ENCODE results near the gene TMEM52B. TPM values are rescaled to one million over a fixed set of nuclear protein-coding genes. Genes with fewer than 3 reads are reported as not detected.

TMEM52B gene
- total RNA-seq, 2 experiments from 2014 or later: not detected

GRCh38 chr12:10238526-10238925, 59.7 kb downstream of the TMEM52B start:
- H3K27ac Mint-ChIP-seq: no peak overlapping the region
- intact Hi-C loops (cut with DNase I, micrococcal nuclease): loop anchor here (5.0 kb wide), 3 partner anchors 94 to 1249 kb away; no protein-coding TSS in a partner anchor

GRCh38 chr12:10241290-10241689, 62.5 kb downstream of the TMEM52B start:
- intact Hi-C loops (cut with DNase I, micrococcal nuclease): no loop called here
- Histone ChIP-seq H3K27ac (ENCODE audit: low read depth in 1 of 2, low read length in 2 of 2) (no peak overlapping the region), H3K4me1 (ENCODE audit: insufficient read depth, low read length) (peaks cover 6% of the 10 kb centered on the region), H3K9me3 (ENCODE audit: control insufficient read depth in 1 of 2, insufficient read depth in 1 of 2, low read length in 2 of 2) (no peaks in the 10 kb centered on the region), H3K4me3 (ENCODE audit: low read length) (no peak overlapping the region), H3K36me3 (ENCODE audit: insufficient read depth, low read length) (no peaks in the 10 kb centered on the region), H3K27me3 (ENCODE audit: control insufficient read depth in 1 of 2, insufficient read depth in 2 of 2, low read length in 2 of 2) (no peaks in the 10 kb centered on the region)
- H3K9me3 Mint-ChIP-seq: no peaks in the 10 kb centered on the region
- ATAC-seq (ENCODE audit: poor library complexity): no peak
- CTCF ChIA-PET: no interaction called here
- H3K27me3 Mint-ChIP-seq: no peaks in the 10 kb centered on the region
- POLR2A ChIA-PET: no interaction called here
- DNase-seq: no peak
- no peaks in the 10 kb centered on the region for H3K36me3 Mint-ChIP-seq (ENCODE audit: low read depth)
- H3K4me1 Mint-ChIP-seq (ENCODE audit: low read depth): peaks cover 9% of the 10 kb centered on the region
- H3K4me3 Mint-ChIP-seq: no peak overlapping the region
- H3K27ac Mint-ChIP-seq: no peak overlapping the region
- TF ChIP-seq CTCF (IDR thresholded peaks at IDR 0.05): no peak

More at GRCh38 chr12:10238526-10238925, 59.7 kb downstream of the TMEM52B start:
- no peaks in the 10 kb centered on the region for H3K36me3 ChIP-seq (ENCODE audit: insufficient read depth, low read length)
- no peak overlapping the region for H3K4me3 ChIP-seq (ENCODE audit: low read length)
- H3K27me3 Mint-ChIP-seq: no peaks in the 10 kb centered on the region
- peaks cover 0 to 8% of the 10 kb centered on the region in 2 experiments for H3K9me3 ChIP-seq (ENCODE audit: control insufficient read depth in 1 of 2, insufficient read depth in 1 of 2, low read length in 2 of 2)
- POLR2A ChIA-PET: no interaction called here
- no peak overlapping the region for H3K4me3 Mint-ChIP-seq
- H3K9me3 Mint-ChIP-seq: peaks cover 2% of the 10 kb centered on the region
- H3K27ac ChIP-seq (ENCODE audit: low read depth in 1 of 2, low read length in 2 of 2): no peak overlapping the region
- CTCF ChIA-PET: no interaction called here
- H3K27me3 ChIP-seq (ENCODE audit: control insufficient read depth in 1 of 2, insufficient read depth in 2 of 2, low read length in 2 of 2): no peaks in the 10 kb centered on the region
- ATAC-seq (ENCODE audit: poor library complexity) (no peak), DNase-seq (no peak)
- peaks cover 2% of the 10 kb centered on the region for H3K4me1 Mint-ChIP-seq (ENCODE audit: low read depth)
- no peak for TF ChIP-seq CTCF (IDR thresholded peaks at IDR 0.05)
- H3K4me1 ChIP-seq (ENCODE audit: insufficient read depth, low read length): no peaks in the 10 kb centered on the region
- H3K36me3 Mint-ChIP-seq (ENCODE audit: low read depth): no peaks in the 10 kb centered on the region

Other genes starting within 250 kb of the TMEM52B start
- not detected for gene CLEC2A, start 246.7 kb upstream of the TMEM52B start, total RNA-seq
- under 1 TPM; 0.22 to 0.42 TPM for gene CLEC12A, start 207.6 kb upstream of the TMEM52B start, total RNA-seq
- gene CLEC1B, start 179.9 kb upstream of the TMEM52B start, total RNA-seq: not detected
- gene CLEC12B, start 168.4 kb upstream of the TMEM52B start, total RNA-seq: not detected
- gene CLEC9A, start 148.3 kb upstream of the TMEM52B start, total RNA-seq: under 1 TPM; 0.55 to 0.98 TPM
- not detected for gene CLEC1A, start 80.0 kb upstream of the TMEM52B start, total RNA-seq
- 1 to 10 TPM; 2.5 to 3.7 TPM for gene CLEC7A, start 48.8 kb upstream of the TMEM52B start, total RNA-seq
- gene OLR1, start 6.9 kb upstream of the TMEM52B start, total RNA-seq: not detected
- 100 to 1,000 TPM; 267 to 276 TPM for gene GABARAPL1, start 33.8 kb downstream of the TMEM52B start, total RNA-seq
- 1 to 10 TPM in 1 of 2 experiments, under 1 TPM in 1; 0.87 to 1.0 TPM for gene KLRD1, start 128.8 kb downstream of the TMEM52B start, total RNA-seq
- gene KLRK1, start 211.0 kb downstream of the TMEM52B start, total RNA-seq: 1 to 10 TPM in 1 of 2 experiments, under 1 TPM in 1; 0.96 to 1.0 TPM
- not detected for gene KLRC4, start 230.7 kb downstream of the TMEM52B start, total RNA-seq
- not detected for gene KLRC3, start 241.6 kb downstream of the TMEM52B start, total RNA-seq

All from CD4-positive, alpha-beta T cell (primary cell).